GM18867 (cell line): ENCODE data around the gene SLC27A1.
"Not testable (repeated sequence)": the region's sequence is repeated elsewhere in the genome, so short reads cannot be mapped to it uniquely, and the experiment has no call there.

Experiments
- ATAC-seq: cut with Tn5 transposase; IDR thresholded peaks from one replicate; pipeline ENCODE4 v1.9.1; 2021; ENCODE audit warnings: mild to moderate bottlenecking, moderate library complexity; ENCODE audit not compliant: unreplicated experiment

The SLC27A1 gene

GRCh38 chr19:17510220-17510993, 40.1 kb downstream of the SLC27A1 start:
- no peak for ATAC-seq

- peak; percentile 61 for ATAC-seq
These were observed 41.6 kb downstream of the SLC27A1 start for GRCh38 chr19:17511724-17512573.

GRCh38 chr19:17512574-17512939, 42.2 kb downstream of the SLC27A1 start:
- ATAC-seq = no peak

- ATAC-seq = no peak
These were observed 45.3 kb downstream of the SLC27A1 start for GRCh38 chr19:17515408-17516149.

GRCh38 chr19:17517898-17518297, 47.6 kb downstream of the SLC27A1 start:
- ATAC-seq = no peak

- ATAC-seq = not testable (repeated sequence)
These were observed 48.3 kb downstream of the SLC27A1 start for GRCh38 chr19:17518654-17519053.

- no peak for ATAC-seq
These were observed 49.6 kb downstream of the SLC27A1 start for GRCh38 chr19:17519967-17520366.

GRCh38 chr19:17520865-17521264, 50.5 kb downstream of the SLC27A1 start:
- no peak for ATAC-seq

- ATAC-seq = peak; percentile 71
These were observed 52.9 kb downstream of the SLC27A1 start for GRCh38 chr19:17522988-17523872.

- ATAC-seq = no peak
These were observed 54.3 kb downstream of the SLC27A1 start for GRCh38 chr19:17524651-17525050.

- no peak for ATAC-seq
These were observed 54.8 kb downstream of the SLC27A1 start for GRCh38 chr19:17525141-17525540.

GRCh38 chr19:17526922-17527321, 56.6 kb downstream of the SLC27A1 start:
- ATAC-seq = no peak

GRCh38 chr19:17527326-17527725, 57.0 kb downstream of the SLC27A1 start:
- ATAC-seq = no peak

- no peak for ATAC-seq
These were observed 58.3 kb downstream of the SLC27A1 start for GRCh38 chr19:17528610-17529009.

GRCh38 chr19:17529239-17530158, 59.2 kb downstream of the SLC27A1 start:
- no peak for ATAC-seq

- no peak for ATAC-seq
These were observed 60.3 kb downstream of the SLC27A1 start for GRCh38 chr19:17530586-17530985.

GRCh38 chr19:17532116-17532515, 61.8 kb downstream of the SLC27A1 start:
- no peak for ATAC-seq

- no peak for ATAC-seq
These were observed 62.2 kb downstream of the SLC27A1 start for GRCh38 chr19:17532557-17532956.

- no peak for ATAC-seq
These were observed 64.4 kb downstream of the SLC27A1 start for GRCh38 chr19:17534767-17535166.
